SK-N-SH (cell line): Measurements from ENCODE around the gene TRIM29. TPM values are rescaled to one million over a fixed set of nuclear protein-coding genes. Genes with fewer than 3 reads are reported as not detected.

Experiments
- CTCF ChIA-PET: fragments of 300-600, 350-600 bp; formaldehyde crosslinking; extraction: SDS; loops from one replicate; lab custom pipeline; 2021; lab: Yijun Ruan, JAX
- POLR2A ChIA-PET: fragments of 350-600 bp; sonication (Branson Sonifier 250); formaldehyde crosslinking; extraction: SDS; loops from one replicate; lab custom pipeline; 2020; ENCODE audit warnings: antibody characterized with exemption, inconsistent platforms; lab: Yijun Ruan, JAX
- DNase-seq: peaks from one replicate; pipeline ENCODE4 v3.0.0; 2012
- H2AFZ ChIP-seq: fragments of 200-600 bp; sonication (generic); 2 replicates; pipeline ENCODE4 v1.8.1; 2016; ENCODE audit warnings: antibody characterized with exemption, mild to moderate bottlenecking, low read depth
- H3F3A ChIP-seq: fragments of 200-600 bp; sonication (generic); replicated peaks from 2 replicates; pipeline ENCODE3; 2016; ENCODE audit warnings: antibody characterized with exemption, mild to moderate bottlenecking; ENCODE audit not compliant: insufficient read depth
- H3K27ac ChIP-seq, 2 experiments: fragments of 200-500 bp in 1 of 2; fragments of 200-600 bp in 1 of 2; sonication (Bioruptor generic) in 1 of 2; sonication (generic), shearing (Covaris generic) in 1 of 2; 2 replicates each; pipeline versions ENCODE4 v1.5.1 to v1.6.1; 2014 to 2016; ENCODE audit warnings: low read depth in 2 of 2, inconsistent platforms in 1 of 2, low read length in 1 of 2, mild to moderate bottlenecking in 1 of 2, mixed read lengths in 1 of 2
- H3K27me3 ChIP-seq: fragments of 200-600 bp; sonication (generic), shearing (Covaris generic); 2 replicates; pipeline ENCODE4 v1.6.1; 2016; ENCODE audit warnings: mixed run types; ENCODE audit not compliant: insufficient read depth
- H3K36me3 ChIP-seq, 2 experiments: fragments of 200-500 bp in 1 of 2; fragments of 200-600 bp in 1 of 2; sonication (Bioruptor generic) in 1 of 2; sonication (generic) in 1 of 2; replicated peaks in 1 of 2; 2 replicates each; pipeline versions ENCODE3 to v1.5.1; 2014 to 2016; ENCODE audit warnings: low read length in 1 of 2, mild to moderate bottlenecking in 1 of 2; ENCODE audit not compliant: insufficient read depth in 2 of 2, control insufficient read depth in 1 of 2
- H3K4me1 ChIP-seq, 2 experiments: fragments of 200-500 bp in 1 of 2; fragments of 200-600 bp in 1 of 2; sonication (Bioruptor generic) in 1 of 2; sonication (generic), shearing (Covaris generic) in 1 of 2; 2 replicates each; pipeline versions ENCODE4 v1.5.1 to v1.6.1; 2014 to 2016; ENCODE audit warnings: low read depth in 1 of 2, low read length in 1 of 2, mixed run types in 1 of 2; ENCODE audit not compliant: insufficient read depth in 2 of 2, control insufficient read depth in 1 of 2
- H3K4me2 ChIP-seq: fragments of 200-600 bp; sonication (generic), shearing (Covaris generic); 2 replicates; pipeline ENCODE4 v1.6.1; 2017; ENCODE audit warnings: mixed run types
- H3K4me3 ChIP-seq, 2 experiments: fragments of 200-500 bp in 1 of 2; fragments of 200-600 bp in 1 of 2; sonication (Bioruptor generic) in 1 of 2; sonication (generic), shearing (Covaris generic) in 1 of 2; 2 replicates each; pipeline versions ENCODE4 v1.5.1 to v1.8.1; 2014 to 2016; ENCODE audit warnings: low read depth in 2 of 2, inconsistent platforms in 1 of 2, low read length in 1 of 2, mild to moderate bottlenecking in 1 of 2, mixed read lengths in 1 of 2, moderate library complexity in 1 of 2
- H3K79me2 ChIP-seq: fragments of 200-600 bp; sonication (generic); 2 replicates; pipeline ENCODE4 v1.8.1; 2017; ENCODE audit warnings: mild to moderate bottlenecking; ENCODE audit not compliant: insufficient read depth
- H3K9ac ChIP-seq: fragments of 200-600 bp; sonication (generic); 2 replicates; pipeline ENCODE4 v1.6.1; 2017; ENCODE audit warnings: mixed run types
- H3K9me2 ChIP-seq: fragments of 200-600 bp; sonication (generic); 2 replicates; pipeline ENCODE4 v1.6.1; 2017; ENCODE audit warnings: mixed run types
- H3K9me3 ChIP-seq: fragments of 200-600 bp; sonication (generic); 2 replicates; pipeline ENCODE4 v1.6.1; 2017; ENCODE audit warnings: mixed run types, mild to moderate bottlenecking, moderate library complexity
- H4K20me1 ChIP-seq: fragments of 200-600 bp; sonication (generic); 2 replicates; pipeline ENCODE4 v1.6.1; 2017; ENCODE audit warnings: mild to moderate bottlenecking, mixed run types; ENCODE audit not compliant: insufficient read depth
- ELF1 ChIP-seq: IDR thresholded peaks from 2 replicates; pipeline ENCODE4 v1.4.0; 2012
- EP300 ChIP-seq, 2 experiments: IDR thresholded peaks; 2 replicates each; pipeline versions ENCODE4 v1.4.0 to v1.6.1; 2012; ENCODE audit warnings: borderline replicate concordance in 1 of 2, low read depth in 1 of 2, low read length in 1 of 2
- EZH2phosphoT487 ChIP-seq: fragments of 200-600 bp; sonication (generic); IDR thresholded peaks from 2 replicates; pipeline ENCODE4 v1.6.1; 2017; ENCODE audit warnings: low read depth, mixed run types, mild to moderate bottlenecking, antibody characterized with exemption, moderate library complexity, borderline replicate concordance
- FOXJ3 ChIP-seq: sonication (generic); formaldehyde crosslinking; IDR thresholded peaks from 2 replicates; pipeline ENCODE4 v1.5.1; 2020; ENCODE audit warnings: mild to moderate bottlenecking, missing genetic modification reagents
- FOXM1 ChIP-seq: IDR thresholded peaks from 2 replicates; pipeline ENCODE4 v1.4.0; 2012; ENCODE audit warnings: low read depth, mild to moderate bottlenecking
- JUND ChIP-seq: IDR thresholded peaks from 2 replicates; pipeline ENCODE4 v1.4.0; 2012
- MEF2A ChIP-seq: IDR thresholded peaks from 2 replicates; pipeline ENCODE4 v1.4.0; 2012; ENCODE audit warnings: low read depth, borderline replicate concordance
- MXI1 ChIP-seq: IDR thresholded peaks from 2 replicates; pipeline ENCODE4 v1.6.1; 2012; ENCODE audit warnings: mild to moderate bottlenecking, low read depth, low read length, improper control_type of control experiment
- POLR2AphosphoS5 ChIP-seq: IDR thresholded peaks from 2 replicates; pipeline ENCODE4 v1.6.1; 2012; ENCODE audit warnings: low read depth, low read length
- RAD21 ChIP-seq: IDR thresholded peaks from 2 replicates; pipeline ENCODE4 v1.6.1; 2012; ENCODE audit warnings: mild to moderate bottlenecking, low read length
- RFX5 ChIP-seq: IDR thresholded peaks from 2 replicates; pipeline ENCODE4 v1.6.1; 2012; ENCODE audit warnings: mild to moderate bottlenecking, improper control_type of control experiment, low read length
- RXRA ChIP-seq: IDR thresholded peaks from 2 replicates; pipeline ENCODE4 v1.4.0; 2012; ENCODE audit warnings: low read depth, mild to moderate bottlenecking, borderline replicate concordance
- SIN3A ChIP-seq: IDR thresholded peaks from 2 replicates; pipeline ENCODE4 v1.6.1; 2012; ENCODE audit warnings: low read depth, mild to moderate bottlenecking, low read length, moderate library complexity, borderline replicate concordance
- USF2 ChIP-seq: fragments of 150-350 bp; IDR thresholded peaks from 2 replicates; pipeline ENCODE4 v1.6.1; 2017; ENCODE audit warnings: antibody characterized with exemption, low read length, low read depth, borderline replicate concordance
- WGBS: methylation state at CpG from one replicate; pipeline ENCODE4 v1.1.6; 2017; ENCODE audit warnings: low lambda C conversion rate; 5-methylcytosine and 5-hydroxymethylcytosine counted together
- polyA plus RNA-seq, 3 experiments: library from polyadenylated mRNA; depleted of rRNA; stranded (reverse); fragments of >200 nt; gene quantifications; 2 replicates each; pipeline ENCODE4 v1.2.3, GENCODE V29; 2012
- TF ChIP-seq, protein P1 (sequence below): IDR thresholded peaks from 2 replicates; pipeline ENCODE4 v1.4.0; 2012; ENCODE audit warnings: low read depth, borderline replicate concordance
- TF ChIP-seq, protein P2 (sequence below): IDR thresholded peaks from 2 replicates; pipeline ENCODE4 v1.4.0; 2012; ENCODE audit warnings: low read depth, borderline replicate concordance

The TRIM29 gene
- polyA plus RNA-seq, 1 of the 3 experiments (the other 2 are of a cell fraction) = 0.03 TPM

DNA sequence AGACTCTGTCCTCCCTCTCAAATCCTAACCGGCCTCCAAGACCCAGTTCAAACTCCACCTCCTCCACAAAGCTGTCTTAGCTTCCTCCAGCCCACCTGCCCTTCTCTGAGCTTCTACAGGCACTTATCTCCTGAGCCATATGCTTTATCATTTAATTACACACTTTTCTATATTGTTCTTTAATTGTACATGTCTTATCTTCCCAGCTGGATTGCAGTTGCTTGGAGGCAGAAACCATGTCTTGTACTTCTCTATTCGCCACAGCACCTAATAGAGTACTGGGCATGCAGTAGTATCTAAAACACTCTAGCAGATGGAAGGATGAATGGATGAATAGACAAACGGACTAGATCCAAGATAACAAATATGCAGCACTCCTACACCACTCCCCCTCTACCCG lies 11.3 kb downstream of the TRIM29 start:
- Histone ChIP-seq H3K27ac (no peak overlapping the region), H3K27me3 (no peaks in the 10 kb centered on the region; the same call in 1 of the 2 replicates), H3K9me3 (no peaks in the 10 kb centered on the region), H3K4me1 (peaks cover 0 to 9% of the 10 kb centered on the region in 2 experiments; a peak in 1 of 4 replicates), H3K79me2 (no peaks in the 10 kb centered on the region), H4K20me1 (no peaks in the 10 kb centered on the region), H2AFZ (no peak overlapping the region), H3K4me2 (no peak overlapping the region), H3K4me3 (no peak overlapping the region), H3K9ac (no peak overlapping the region), H3K36me3 (no peaks in the 10 kb centered on the region), H3F3A (no peaks in the 10 kb centered on the region), H3K9me2 (no peaks in the 10 kb centered on the region)
- POLR2A ChIA-PET = no interaction called here
- no peak for DNase-seq
- 21% methylated on average over 4 of the region's 4 CpGs for WGBS
- CTCF ChIA-PET = interaction anchor here (1.2 to 1.4 kb wide), 2 partner anchors 18 to 177 kb away, joined by 3 to 5 read pairs; no protein-coding TSS in a partner anchor
- TF ChIP-seq, protein P1, sequence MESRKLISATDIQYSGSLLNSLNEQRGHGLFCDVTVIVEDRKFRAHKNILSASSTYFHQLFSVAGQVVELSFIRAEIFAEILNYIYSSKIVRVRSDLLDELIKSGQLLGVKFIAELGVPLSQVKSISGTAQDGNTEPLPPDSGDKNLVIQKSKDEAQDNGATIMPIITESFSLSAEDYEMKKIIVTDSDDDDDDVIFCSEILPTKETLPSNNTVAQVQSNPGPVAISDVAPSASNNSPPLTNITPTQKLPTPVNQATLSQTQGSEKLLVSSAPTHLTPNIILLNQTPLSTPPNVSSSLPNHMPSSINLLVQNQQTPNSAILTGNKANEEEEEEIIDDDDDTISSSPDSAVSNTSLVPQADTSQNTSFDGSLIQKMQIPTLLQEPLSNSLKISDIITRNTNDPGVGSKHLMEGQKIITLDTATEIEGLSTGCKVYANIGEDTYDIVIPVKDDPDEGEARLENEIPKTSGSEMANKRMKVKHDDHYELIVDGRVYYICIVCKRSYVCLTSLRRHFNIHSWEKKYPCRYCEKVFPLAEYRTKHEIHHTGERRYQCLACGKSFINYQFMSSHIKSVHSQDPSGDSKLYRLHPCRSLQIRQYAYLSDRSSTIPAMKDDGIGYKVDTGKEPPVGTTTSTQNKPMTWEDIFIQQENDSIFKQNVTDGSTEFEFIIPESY = no peak
- TF ChIP-seq, protein P2, sequence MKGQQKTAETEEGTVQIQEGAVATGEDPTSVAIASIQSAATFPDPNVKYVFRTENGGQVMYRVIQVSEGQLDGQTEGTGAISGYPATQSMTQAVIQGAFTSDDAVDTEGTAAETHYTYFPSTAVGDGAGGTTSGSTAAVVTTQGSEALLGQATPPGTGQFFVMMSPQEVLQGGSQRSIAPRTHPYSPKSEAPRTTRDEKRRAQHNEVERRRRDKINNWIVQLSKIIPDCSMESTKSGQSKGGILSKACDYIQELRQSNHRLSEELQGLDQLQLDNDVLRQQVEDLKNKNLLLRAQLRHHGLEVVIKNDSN = no peak
- TF ChIP-seq MXI1 (no peak), POLR2AphosphoS5 (no peak), USF2 (no peak), RAD21 (no peak), RFX5 (no peak), ELF1 (no peak), EP300 (IDR thresholded peaks at IDR 0.05; ENCODE audit: borderline replicate concordance in 1 of 2, low read depth in 1 of 2, low read length in 1 of 2) (no peak)

DNA sequence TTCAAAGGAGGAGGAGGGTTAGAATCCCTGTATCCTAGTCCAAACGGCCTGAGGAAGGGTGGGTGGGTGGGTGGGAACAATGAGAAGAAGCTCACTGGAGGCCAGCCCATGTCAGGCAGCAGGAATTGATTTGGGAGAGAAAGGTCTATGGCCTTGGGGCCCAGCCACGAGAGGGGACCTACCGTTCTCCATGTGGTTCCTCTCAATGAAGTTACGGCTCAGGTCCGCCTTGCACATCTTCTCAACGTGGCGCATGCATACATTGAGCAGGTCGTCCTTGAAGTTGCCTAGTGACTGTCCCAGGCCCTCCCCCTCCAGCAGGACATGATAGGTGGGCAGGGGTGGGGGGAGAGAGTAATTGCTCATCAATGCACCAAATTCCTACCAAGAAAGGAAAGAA lies 12.4 kb downstream of the TRIM29 start:
- ChIA-PET POLR2A (no interaction called here), CTCF (interaction anchor here (0.6 to 1.9 kb wide), 5 partner anchors 12 to 402 kb away, joined by 3 to 5 read pairs (median 4); partner anchors contain the start of gene NECTIN1)
- Histone ChIP-seq H4K20me1 (no peaks in the 10 kb centered on the region), H3F3A (no peaks in the 10 kb centered on the region), H3K4me1 (peaks cover 0 to 9% of the 10 kb centered on the region in 2 experiments; a peak in 1 of 4 replicates), H3K4me2 (no peak overlapping the region), H3K9me2 (no peaks in the 10 kb centered on the region), H3K9ac (no peak overlapping the region), H3K79me2 (no peaks in the 10 kb centered on the region), H3K36me3 (no peaks in the 10 kb centered on the region), H2AFZ (no peak overlapping the region), H3K9me3 (no peaks in the 10 kb centered on the region), H3K27ac (no peak overlapping the region), H3K4me3 (no peak overlapping the region), H3K27me3 (no peaks in the 10 kb centered on the region; the same call in 1 of the 2 replicates)
- DNase-seq = no peak
- 69% methylated on average over 8 of the region's 8 CpGs for WGBS
- TF ChIP-seq FOXM1 = no peak
- no peak for TF ChIP-seq JUND
- no peak for TF ChIP-seq FOXJ3 (CRISPR knock-in tag)
- no peak for TF ChIP-seq EZH2phosphoT487
- TF ChIP-seq MEF2A = no peak
- no peak for TF ChIP-seq RXRA
- TF ChIP-seq SIN3A = no peak
- TF ChIP-seq POLR2AphosphoS5 = no peak
